HG03066 (cell line): ENCODE data around the gene ADAMTSL3.
"Not testable (repeated sequence)": the region's sequence is repeated elsewhere in the genome, so short reads cannot be mapped to it uniquely, and the experiment has no call there.

Experiments used
- ATAC-seq: cut with Tn5 transposase; IDR thresholded peaks from one replicate; pipeline ENCODE4 v1.9.1; 2021; ENCODE audit warnings: low read depth; ENCODE audit not compliant: unreplicated experiment

ADAMTSL3 gene

GRCh38 chr15:84057714-84058331, 403.9 kb downstream of the ADAMTSL3 start:
- ATAC-seq, result no peak

DNA sequence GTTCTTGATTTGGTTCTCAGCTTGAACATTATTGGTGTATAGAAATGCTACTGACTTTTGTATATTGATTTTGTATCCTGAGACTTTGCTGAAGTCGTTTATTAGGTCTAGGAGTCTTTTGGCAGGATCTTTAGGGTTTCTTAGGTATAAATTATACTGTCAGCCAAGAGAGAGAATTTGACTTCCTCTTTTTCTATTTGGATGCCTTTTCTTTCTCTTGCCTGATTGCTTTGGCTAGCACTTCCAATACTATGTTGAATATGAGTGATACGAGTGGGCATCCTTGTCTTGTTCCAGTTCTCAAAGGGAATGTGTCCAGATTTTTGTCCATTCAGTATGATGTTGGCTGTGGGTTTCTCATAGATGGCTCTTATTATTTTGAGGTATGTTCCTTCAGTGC, 409.8 kb downstream of the ADAMTSL3 start:
- ATAC-seq, result not testable (repeated sequence)

- not testable (repeated sequence) for ATAC-seq
Measured at GRCh38 chr15:84068674-84069073, 414.8 kb downstream of the ADAMTSL3 start.

GRCh38 chr15:84078038-84078437, 424.1 kb downstream of the ADAMTSL3 start:
- not testable (repeated sequence) for ATAC-seq

DNA sequence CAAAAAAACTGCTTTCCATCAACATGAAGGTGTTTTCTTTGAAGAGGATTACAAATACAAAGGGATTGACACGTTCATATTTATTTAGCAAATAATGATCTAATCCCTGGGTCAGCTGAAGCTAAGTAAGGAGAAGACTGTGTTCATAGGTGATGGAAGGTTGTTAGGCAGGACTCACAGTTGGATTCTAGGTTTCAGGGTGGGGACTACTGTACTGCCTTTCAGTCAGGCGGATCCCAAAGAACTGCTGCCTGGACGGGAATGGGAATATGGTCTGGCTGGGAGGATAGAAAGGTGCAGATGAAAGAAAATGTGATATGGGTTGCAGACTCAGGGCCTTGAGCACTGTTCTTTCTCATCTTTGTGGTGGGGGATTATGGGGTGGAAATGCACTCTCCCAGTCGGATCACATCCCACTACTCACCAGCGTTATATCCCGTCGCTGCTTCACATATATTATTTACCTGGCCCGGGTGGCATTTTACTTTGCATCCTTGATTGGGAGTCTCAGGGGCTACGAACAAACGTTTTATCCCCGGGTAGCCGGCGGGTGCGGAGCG, 425.5 kb downstream of the ADAMTSL3 start:
- not testable (repeated sequence) for ATAC-seq

GRCh38 chr15:84079885-84080777, 426.2 kb downstream of the ADAMTSL3 start:
- no peak for ATAC-seq

DNA sequence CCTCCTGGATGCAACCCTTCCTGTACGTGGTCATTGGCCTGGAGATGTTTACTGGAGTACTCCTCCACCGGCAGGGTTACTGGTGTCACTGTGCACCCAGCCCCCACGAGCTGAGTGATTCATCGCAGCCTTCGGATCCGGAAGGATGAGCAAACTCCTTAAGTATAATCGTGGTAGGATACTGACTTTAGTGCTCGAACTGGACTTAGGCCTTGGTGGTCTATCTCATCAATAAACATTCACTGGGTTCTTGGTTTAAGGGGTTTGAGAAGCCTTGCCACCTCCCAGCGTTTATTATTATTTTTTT, 426.8 kb downstream of the ADAMTSL3 start:
- not testable (repeated sequence) for ATAC-seq

DNA sequence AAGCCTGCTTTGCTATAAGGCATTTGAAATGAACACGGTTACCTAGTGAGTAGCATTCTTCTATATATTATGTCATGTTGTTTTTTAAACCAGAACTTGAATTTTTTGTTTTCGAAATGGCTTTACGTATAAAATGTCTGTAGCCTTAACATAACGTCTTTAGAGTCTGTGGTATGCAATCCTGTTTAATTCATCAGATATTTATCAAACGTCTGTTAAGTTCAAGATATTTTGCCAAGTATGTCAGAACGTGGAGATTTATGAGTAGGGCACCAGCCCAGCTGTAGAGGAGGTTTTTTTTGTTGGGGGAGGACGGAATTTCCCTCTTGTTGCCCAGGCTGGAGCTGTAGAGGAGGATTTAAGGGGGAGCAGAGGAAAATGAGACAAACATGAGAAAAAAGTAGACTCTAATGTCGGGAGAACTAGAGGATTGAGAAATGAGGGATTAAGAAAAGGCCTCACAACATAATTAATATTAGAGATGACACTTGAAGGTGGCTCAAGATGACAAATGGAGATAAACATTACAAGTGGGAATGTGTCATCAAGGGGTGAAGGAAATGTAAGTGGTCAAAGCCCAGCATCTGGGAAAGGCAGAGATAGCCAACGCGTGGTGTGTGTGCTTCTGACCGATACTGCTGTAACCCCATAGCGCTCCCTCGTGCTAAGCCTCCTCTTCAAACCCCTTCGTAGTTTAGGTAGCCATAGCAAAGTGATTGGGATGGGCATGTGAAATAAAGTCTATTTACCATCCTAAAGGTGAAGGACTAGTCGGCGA, 427.7 kb downstream of the ADAMTSL3 start:
- ATAC-seq, result no peak

GRCh38 chr15:84082739-84083138, 428.8 kb downstream of the ADAMTSL3 start:
- ATAC-seq, result no peak

DNA sequence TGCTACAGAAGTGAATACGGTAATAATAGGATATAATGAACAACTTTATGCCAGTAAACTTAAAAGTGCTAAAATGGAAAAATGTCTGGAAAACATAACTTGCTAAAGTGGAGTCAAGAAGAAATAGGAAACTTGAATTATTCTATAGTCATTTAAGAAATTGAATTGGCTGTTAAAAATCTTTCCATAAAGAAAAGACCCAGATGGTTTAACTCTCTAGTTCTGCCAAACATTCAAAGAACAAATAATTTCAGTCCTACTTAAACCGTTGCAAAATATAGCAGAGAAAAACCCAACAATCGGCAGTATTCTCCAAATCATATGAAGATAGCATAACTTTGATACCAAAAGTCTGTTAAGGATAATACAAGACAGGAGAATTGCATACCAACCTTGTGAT, 432.1 kb downstream of the ADAMTSL3 start:
- not testable (repeated sequence) for ATAC-seq
